ENCODE results near the gene CAMK2D.

The CAMK2D gene

GRCh38 chr4:113437129-113437528, 324.4 kb downstream of the CAMK2D start:
- no peak for DNase-seq (ENCODE audit: low spot score)

- peak; percentile 13 for DNase-seq (ENCODE audit: low spot score)
Measured at GRCh38 chr4:113436360-113436759, 325.2 kb downstream of the CAMK2D start.

GRCh38 chr4:113435893-113436292, 325.6 kb downstream of the CAMK2D start:
- DNase-seq (ENCODE audit: low spot score), result peak; percentile 62

- DNase-seq (ENCODE audit: low spot score), result peak; percentile 57
Measured at GRCh38 chr4:113434247-113434587, 327.3 kb downstream of the CAMK2D start.

GRCh38 chr4:113433536-113434246, 327.8 kb downstream of the CAMK2D start:
- no peak for DNase-seq (ENCODE audit: low spot score)

GRCh38 chr4:113433116-113433515, 328.4 kb downstream of the CAMK2D start:
- peak; percentile 3 for DNase-seq (ENCODE audit: low spot score)

- DNase-seq (ENCODE audit: low spot score), result no peak
Measured at GRCh38 chr4:113423631-113424030, 337.9 kb downstream of the CAMK2D start.

GRCh38 chr4:113420938-113421337, 340.6 kb downstream of the CAMK2D start:
- no peak for DNase-seq (ENCODE audit: low spot score)

- DNase-seq (ENCODE audit: low spot score), result no peak
Measured at GRCh38 chr4:113419631-113420030, 341.9 kb downstream of the CAMK2D start.

- DNase-seq (ENCODE audit: low spot score), result no peak
Measured at GRCh38 chr4:113411496-113411938, 350.0 kb downstream of the CAMK2D start.

GRCh38 chr4:113410686-113411085, 350.9 kb downstream of the CAMK2D start:
- DNase-seq (ENCODE audit: low spot score), result no peak

GRCh38 chr4:113409181-113409580, 352.4 kb downstream of the CAMK2D start:
- DNase-seq (ENCODE audit: low spot score), result no peak

- no peak for DNase-seq (ENCODE audit: low spot score)
Measured at GRCh38 chr4:113407409-113407808, 354.1 kb downstream of the CAMK2D start.

GRCh38 chr4:113406723-113407016, 354.9 kb downstream of the CAMK2D start:
- DNase-seq (ENCODE audit: low spot score), result no peak

- no peak for DNase-seq (ENCODE audit: low spot score)
Measured at GRCh38 chr4:113405874-113406722, 355.4 kb downstream of the CAMK2D start.

- DNase-seq (ENCODE audit: low spot score), result no peak
Measured at GRCh38 chr4:113404841-113405240, 356.7 kb downstream of the CAMK2D start.

- no peak for DNase-seq (ENCODE audit: low spot score)
Measured at GRCh38 chr4:113404167-113404571, 357.4 kb downstream of the CAMK2D start.
